Neural cell (in vitro differentiated cells): Measurements from ENCODE around the gene NKX1-2. TPM values are rescaled to one million over a fixed set of nuclear protein-coding genes. Genes with fewer than 3 reads are reported as not detected.

Experiments used
- H2AFZ ChIP-seq: fragments of 200-600, 300-800 bp; sonication (generic), shearing (Covaris generic); 2 replicates; pipeline ENCODE4 v1.6.0; 2014; ENCODE audit warnings: low read depth, mild to moderate bottlenecking, antibody characterized with exemption, low read length, moderate library complexity
- H3F3A ChIP-seq: fragments of 200-600 bp; shearing (Covaris generic); 2 replicates; pipeline ENCODE4 v1.6.1; 2016; ENCODE audit warnings: mild to moderate bottlenecking, moderate library complexity, mixed read lengths, antibody characterized with exemption, low read length; ENCODE audit not compliant: insufficient read depth, poor library complexity, severe bottlenecking
- H3K27ac ChIP-seq: fragments of 200-600, 300-800 bp; sonication (generic), shearing (Covaris generic); 2 replicates; pipeline ENCODE4 v1.5.1; 2014; ENCODE audit warnings: mild to moderate bottlenecking, low read length, moderate library complexity
- H3K27me3 ChIP-seq: fragments of 300-800, 200-600 bp; sonication (generic), shearing (Covaris generic); 2 replicates; pipeline ENCODE4 v1.6.0; 2014; ENCODE audit warnings: mild to moderate bottlenecking, low read depth, low read length, moderate library complexity; ENCODE audit not compliant: insufficient read depth
- H3K36me3 ChIP-seq: fragments of 300-800, 200-600 bp; sonication (generic), shearing (Covaris generic); 2 replicates; pipeline ENCODE4 v1.5.1; 2014; ENCODE audit warnings: mild to moderate bottlenecking, antibody characterized with exemption, low read length, moderate library complexity; ENCODE audit not compliant: insufficient read depth
- H3K4me2 ChIP-seq: fragments of 300-800, 200-600 bp; sonication (generic), shearing (Covaris generic); 2 replicates; pipeline ENCODE4 v1.6.0; 2014; ENCODE audit warnings: mild to moderate bottlenecking, low read length
- H3K4me3 ChIP-seq: fragments of 300-800, 200-600 bp; sonication (generic), shearing (Covaris generic); 2 replicates; pipeline ENCODE4 v1.5.1; 2014; ENCODE audit warnings: mild to moderate bottlenecking, low read length, moderate library complexity
- H3K79me2 ChIP-seq: fragments of 200-600 bp; shearing (Covaris generic); replicated peaks from 2 replicates; pipeline ENCODE4 v1.6.0; 2014; ENCODE audit warnings: mild to moderate bottlenecking, low read length, moderate library complexity; ENCODE audit not compliant: insufficient read depth
- H3K9ac ChIP-seq: fragments of 300-800, 200-600 bp; sonication (generic), shearing (Covaris generic); 2 replicates; pipeline ENCODE4 v1.6.1; 2016; ENCODE audit warnings: mild to moderate bottlenecking, low read length, mixed read lengths
- H3K9me2 ChIP-seq: fragments of 200-600 bp; shearing (Covaris generic); 2 replicates; pipeline ENCODE4 v1.6.1; 2016; ENCODE audit warnings: mild to moderate bottlenecking, low read length, mixed read lengths; ENCODE audit not compliant: insufficient read depth
- H3K9me3 ChIP-seq: fragments of 200-600, 300-800 bp; sonication (generic), shearing (Covaris generic); 2 replicates; pipeline ENCODE4 v1.6.1; 2016; ENCODE audit warnings: mild to moderate bottlenecking, mixed run types, low read length, moderate library complexity, mixed read lengths
- H4K20me1 ChIP-seq: fragments of 200-600 bp; shearing (Covaris generic); 2 replicates; pipeline ENCODE4 v1.6.1; 2016; ENCODE audit warnings: mild to moderate bottlenecking, mixed run types; ENCODE audit not compliant: insufficient read depth
- CTCF ChIP-seq: fragments of 450-650 bp; IDR thresholded peaks from 2 replicates; pipeline ENCODE4 v1.5.1; 2014; ENCODE audit warnings: antibody characterized with exemption, mild to moderate bottlenecking, moderate library complexity; ENCODE audit not compliant: poor library complexity, severe bottlenecking
- EP300 ChIP-seq: fragments of 450-650 bp; conservative IDR thresholded peaks from 2 replicates; pipeline ENCODE4 v1.6.1; 2014; ENCODE audit warnings: antibody characterized with exemption, mild to moderate bottlenecking, moderate library complexity; ENCODE audit not compliant: poor library complexity, severe bottlenecking
- EZH2 ChIP-seq: fragments of 200-600, 300-800 bp; shearing (Covaris generic), sonication (generic); IDR thresholded peaks from 2 replicates; pipeline ENCODE4 v1.6.1; 2014; ENCODE audit warnings: antibody characterized with exemption, low read length, borderline replicate concordance, mild to moderate bottlenecking; ENCODE audit not compliant: insufficient read depth, poor library complexity, severe bottlenecking
- MXI1 ChIP-seq: fragments of 450-650 bp; conservative IDR thresholded peaks from 2 replicates; pipeline ENCODE4 v1.6.1; 2014; ENCODE audit warnings: antibody characterized with exemption, mild to moderate bottlenecking; ENCODE audit not compliant: poor library complexity, severe bottlenecking
- POLR2AphosphoS5 ChIP-seq: IDR thresholded peaks from 2 replicates; pipeline ENCODE4 v1.6.1; 2012
- RAD21 ChIP-seq: fragments of 450-650 bp; conservative IDR thresholded peaks from 2 replicates; pipeline ENCODE4 v1.6.1; 2014; ENCODE audit warnings: antibody characterized with exemption, mild to moderate bottlenecking, moderate library complexity
- REST ChIP-seq: IDR thresholded peaks from 2 replicates; pipeline ENCODE4 v1.6.1; 2012; ENCODE audit warnings: borderline replicate concordance
- SMC3 ChIP-seq: fragments of 450-650 bp; conservative IDR thresholded peaks from 2 replicates; pipeline ENCODE4 v1.6.1; 2014; ENCODE audit warnings: antibody characterized with exemption, mild to moderate bottlenecking, moderate library complexity; ENCODE audit not compliant: poor library complexity
- TAF1 ChIP-seq: IDR thresholded peaks from 2 replicates; pipeline ENCODE4 v1.6.1; 2012; ENCODE audit warnings: low read depth
- polyA plus RNA-seq: library from polyadenylated mRNA; depleted of rRNA; stranded (reverse); fragments of >200 nt; gene quantifications from 2 replicates; pipeline ENCODE4 v1.2.3, GENCODE V29; 2014

NKX1-2 gene
- polyA plus RNA-seq, 1 donor from 2014 or later: 0.19 TPM

GRCh38 chr10:124409696-124410095 is 40.1 kb downstream of the NKX1-2 start:
- H3K4me3 ChIP-seq: no peak overlapping the region
- peaks cover 3% of the 10 kb centered on the region for H3K36me3 ChIP-seq
- no peak overlapping the region for H2AFZ ChIP-seq
- H3K9ac ChIP-seq: no peak overlapping the region
- TF ChIP-seq EP300 (no peak), POLR2AphosphoS5 (no peak), CTCF (no peak), RAD21 (no peak), TAF1 (no peak), MXI1 (no peak), REST (no peak), SMC3 (no peak), EZH2 (no peak)
- no peaks in the 10 kb centered on the region for H3K27me3 ChIP-seq
- H3K9me3 ChIP-seq: no peaks in the 10 kb centered on the region
- no peaks in the 10 kb centered on the region for H4K20me1 ChIP-seq
- H3K27ac ChIP-seq: no peak overlapping the region
- H3F3A ChIP-seq: no peaks in the 10 kb centered on the region
- H3K79me2 ChIP-seq: peaks cover 8% of the 10 kb centered on the region
- H3K4me2 ChIP-seq: no peak overlapping the region
- H3K9me2 ChIP-seq: no peaks in the 10 kb centered on the region

- H3F3A ChIP-seq: no peaks in the 10 kb centered on the region
- no peak overlapping the region for H2AFZ ChIP-seq
- H3K4me2 ChIP-seq: no peak overlapping the region
- H3K27me3 ChIP-seq: no peaks in the 10 kb centered on the region
- peaks cover 3% of the 10 kb centered on the region for H3K36me3 ChIP-seq
- H4K20me1 ChIP-seq: no peaks in the 10 kb centered on the region
- H3K9me2 ChIP-seq: no peaks in the 10 kb centered on the region
- no peaks in the 10 kb centered on the region for H3K79me2 ChIP-seq
- no peak overlapping the region for H3K4me3 ChIP-seq
- no peak overlapping the region for H3K9ac ChIP-seq
- TF ChIP-seq RAD21 (no peak), MXI1 (no peak), EZH2 (no peak), POLR2AphosphoS5 (no peak), CTCF (no peak), REST (no peak), EP300 (no peak), SMC3 (no peak), TAF1 (no peak)
- no peaks in the 10 kb centered on the region for H3K9me3 ChIP-seq
- no peak overlapping the region for H3K27ac ChIP-seq
Observed at GRCh38 chr10:124408357-124408756, 41.5 kb downstream of the NKX1-2 start.
